ENCODE data around the gene MB21D2.

The MB21D2 gene

GRCh38 chr3:192831801-192832347 lies 85.8 kb downstream of the MB21D2 start:
- DNase-seq: no peak

GRCh38 chr3:192831111-192831644 lies 86.5 kb downstream of the MB21D2 start:
- DNase-seq: no peak

- DNase-seq: no peak
Observed at GRCh38 chr3:192830291-192831110, 87.2 kb downstream of the MB21D2 start.

GRCh38 chr3:192827863-192828594 lies 89.6 kb downstream of the MB21D2 start:
- no peak for DNase-seq

- no peak for DNase-seq
Observed at GRCh38 chr3:192827208-192827607, 90.4 kb downstream of the MB21D2 start.

- no peak for DNase-seq
Observed at GRCh38 chr3:192826214-192827006, 91.2 kb downstream of the MB21D2 start.

GRCh38 chr3:192825657-192826200 lies 91.9 kb downstream of the MB21D2 start:
- DNase-seq: peak in 1 of 2 experiments; percentile 15

- DNase-seq: no peak
Observed at GRCh38 chr3:192825216-192825615, 92.4 kb downstream of the MB21D2 start.

GRCh38 chr3:192824313-192824712 lies 93.3 kb downstream of the MB21D2 start:
- no peak for DNase-seq

GRCh38 chr3:192821161-192821560 lies 96.5 kb downstream of the MB21D2 start:
- no peak for DNase-seq

- no peak for DNase-seq
Observed at GRCh38 chr3:192820161-192820560, 97.5 kb downstream of the MB21D2 start.

- no peak for DNase-seq
Observed at GRCh38 chr3:192819001-192819569, 98.6 kb downstream of the MB21D2 start.

- no peak for DNase-seq
Observed at GRCh38 chr3:192818126-192818525, 99.5 kb downstream of the MB21D2 start.

GRCh38 chr3:192817506-192817905 lies 100.2 kb downstream of the MB21D2 start:
- no peak for DNase-seq

- no peak for DNase-seq
Observed at GRCh38 chr3:192817053-192817452, 100.6 kb downstream of the MB21D2 start.

GRCh38 chr3:192816351-192816750 lies 101.3 kb downstream of the MB21D2 start:
- peak; percentile 10 to 54 for DNase-seq

- peak; percentile 21 to 59 for DNase-seq
Observed at GRCh38 chr3:192812743-192813383, 104.8 kb downstream of the MB21D2 start.

GRCh38 chr3:192805711-192806110 lies 111.9 kb downstream of the MB21D2 start:
- DNase-seq: no peak

- no peak for DNase-seq
Observed at GRCh38 chr3:192804502-192804901, 113.2 kb downstream of the MB21D2 start.

GRCh38 chr3:192802957-192803899 lies 114.4 kb downstream of the MB21D2 start:
- peak in 1 of 2 experiments; percentile 53 for DNase-seq

Data from NCI-H446 (cell line).